OCI-LY1 (cell line): ENCODE measurements around the gene ACAA1.

Source experiments
- H2AFZ ChIP-seq: fragments of 200-600 bp; sonication (generic), shearing (Covaris generic); 2 replicates; pipeline ENCODE4 v1.6.0; 2014; ENCODE audit warnings: antibody characterized with exemption, mild to moderate bottlenecking, low read length
- H3F3A ChIP-seq: fragments of 200-600 bp; sonication (generic), shearing (Covaris generic); 2 replicates; pipeline ENCODE4 v1.6.0; 2014; ENCODE audit warnings: mild to moderate bottlenecking, antibody characterized with exemption, low read length, moderate library complexity; ENCODE audit not compliant: insufficient read depth
- H3K27ac ChIP-seq: fragments of 200-600 bp; sonication (generic); 2 replicates; pipeline ENCODE4 v1.5.1; 2014; ENCODE audit warnings: low read length, mixed run types, mild to moderate bottlenecking, low read depth; ENCODE audit not compliant: poor library complexity, severe bottlenecking
- H3K27me3 ChIP-seq: fragments of 200-600 bp; sonication (generic); 2 replicates; pipeline ENCODE4 v1.6.0; 2014; ENCODE audit warnings: antibody characterized with exemption, mild to moderate bottlenecking, low read length, moderate library complexity; ENCODE audit not compliant: insufficient read depth
- H3K36me3 ChIP-seq: fragments of 200-600 bp; sonication (generic); 2 replicates; pipeline ENCODE4 v1.6.1; 2014; ENCODE audit warnings: mild to moderate bottlenecking, antibody characterized with exemption, low read length, moderate library complexity, mixed read lengths; ENCODE audit not compliant: insufficient read depth
- H3K4me1 ChIP-seq: fragments of 200-600 bp; sonication (generic); 2 replicates; pipeline ENCODE4 v1.5.1; 2014; ENCODE audit warnings: mild to moderate bottlenecking, low read length, moderate library complexity; ENCODE audit not compliant: insufficient read depth, severe bottlenecking
- H3K4me2 ChIP-seq: fragments of 200-600 bp; sonication (generic), shearing (Covaris generic); 2 replicates; pipeline ENCODE4 v1.6.1; 2014; ENCODE audit warnings: low read length
- H3K4me3 ChIP-seq: fragments of 200-600 bp; sonication (generic); 2 replicates; pipeline ENCODE4 v1.5.1; 2014; ENCODE audit warnings: low read length, low read depth, mild to moderate bottlenecking, mixed read lengths; ENCODE audit not compliant: poor library complexity, severe bottlenecking
- H3K79me2 ChIP-seq: fragments of 200-600 bp; shearing (Covaris generic); 2 replicates; pipeline ENCODE4 v1.6.1; 2016; ENCODE audit warnings: mixed run types, low read length, mixed read lengths; ENCODE audit not compliant: insufficient read depth
- H3K9ac ChIP-seq: fragments of 200-600 bp; sonication (generic), shearing (Covaris generic); 2 replicates; pipeline ENCODE4 v1.6.1; 2014; ENCODE audit warnings: mild to moderate bottlenecking, low read length, mixed read lengths
- H3K9me2 ChIP-seq: fragments of 200-600 bp; sonication (generic), shearing (Covaris generic); 2 replicates; pipeline ENCODE4 v1.6.1; 2014; ENCODE audit warnings: low read depth, mild to moderate bottlenecking, low read length, mixed read lengths
- H3K9me3 ChIP-seq: fragments of 200-600 bp; shearing (Covaris generic); 2 replicates; pipeline ENCODE4 v1.6.1; 2014; ENCODE audit warnings: low read length, mixed read lengths
- H4K20me1 ChIP-seq: fragments of 200-600 bp; sonication (generic), shearing (Covaris generic); 2 replicates; pipeline ENCODE4 v1.6.0; 2016; ENCODE audit warnings: mild to moderate bottlenecking, low read length; ENCODE audit not compliant: insufficient read depth
- CTCF ChIP-seq: fragments of 200-600 bp; sonication (generic), shearing (Covaris generic); IDR thresholded peaks from 2 replicates; pipeline ENCODE4 v1.5.1; 2017; ENCODE audit warnings: mild to moderate bottlenecking, antibody characterized with exemption, low read length, moderate library complexity, mixed read lengths
- EZH2 ChIP-seq: fragments of 200-600 bp; sonication (generic), shearing (Covaris generic); IDR thresholded peaks from 2 replicates; pipeline ENCODE4 v1.8.0; 2017; ENCODE audit warnings: borderline replicate concordance, mixed run types, mild to moderate bottlenecking, antibody characterized with exemption, low read length, moderate library complexity, mixed read lengths

The ACAA1 gene

GRCh38 chr3:38098376-38098723 is 38.6 kb downstream of the ACAA1 start:
- H3F3A ChIP-seq: no peaks in the 10 kb centered on the region
- no peaks in the 10 kb centered on the region for H3K4me1 ChIP-seq
- H3K9me2 ChIP-seq: no peaks in the 10 kb centered on the region
- H3K9me3 ChIP-seq: no peaks in the 10 kb centered on the region
- no peak overlapping the region for H3K4me2 ChIP-seq
- H3K27ac ChIP-seq: no peak overlapping the region
- TF ChIP-seq CTCF: no peak
- no peak for TF ChIP-seq EZH2
- 0 out of 2 replicates have a peak, but pooled peaks cover 5% of the 10 kb centered on the region for H3K27me3 ChIP-seq
- H3K79me2 ChIP-seq: no peaks in the 10 kb centered on the region
- no peak overlapping the region for H2AFZ ChIP-seq
- H3K36me3 ChIP-seq: no peaks in the 10 kb centered on the region
- no peaks in the 10 kb centered on the region for H4K20me1 ChIP-seq
- H3K9ac ChIP-seq: no peak overlapping the region
- H3K4me3 ChIP-seq: no peak overlapping the region

- no peak for TF ChIP-seq CTCF
- TF ChIP-seq EZH2: no peak
- Histone ChIP-seq H3K27ac (no peak overlapping the region), H3K9ac (no peak overlapping the region), H4K20me1 (no peaks in the 10 kb centered on the region), H3K79me2 (no peaks in the 10 kb centered on the region), H3K27me3 (0 out of 2 replicates have a peak, but pooled peaks cover 5% of the 10 kb centered on the region), H3K4me1 (no peaks in the 10 kb centered on the region), H3K36me3 (no peaks in the 10 kb centered on the region), H3K4me2 (no peak overlapping the region), H2AFZ (no peak overlapping the region), H3K4me3 (no peak overlapping the region), H3F3A (no peaks in the 10 kb centered on the region), H3K9me2 (no peaks in the 10 kb centered on the region), H3K9me3 (no peaks in the 10 kb centered on the region)
Observed at GRCh38 chr3:38097446-38098375, 39.2 kb downstream of the ACAA1 start.

- Histone ChIP-seq H3K36me3 (no peaks in the 10 kb centered on the region), H3K79me2 (no peaks in the 10 kb centered on the region), H3K9me3 (no peaks in the 10 kb centered on the region), H3K9ac (no peak overlapping the region), H4K20me1 (no peaks in the 10 kb centered on the region), H3K9me2 (no peaks in the 10 kb centered on the region), H3K27ac (no peak overlapping the region), H2AFZ (no peak overlapping the region), H3K4me2 (no peak overlapping the region), H3K4me3 (no peak overlapping the region), H3K27me3 (0 out of 2 replicates have a peak, but pooled peaks cover 5% of the 10 kb centered on the region), H3F3A (no peaks in the 10 kb centered on the region), H3K4me1 (no peaks in the 10 kb centered on the region)
- TF ChIP-seq EZH2 (no peak), CTCF (no peak)
Observed at GRCh38 chr3:38095669-38096483, 41.1 kb downstream of the ACAA1 start.
